ENCODE data around the gene PPIP5K1.

GRCh38 chr15:43531018-43531670, 58.9 kb downstream of the PPIP5K1 start:
- TF ChIP-seq REST (IDR thresholded peaks at IDR 0.05; ENCODE audit: insufficient read depth in 1 of 2, low read depth in 2 of 2, low read length in 2 of 2) = no peak
- no peak for TF ChIP-seq POLR2AphosphoS5 (IDR thresholded peaks at IDR 0.05; ENCODE audit: low read depth, low read length)
- TF ChIP-seq SIN3A (IDR thresholded peaks at IDR 0.05; ENCODE audit: borderline replicate concordance, insufficient read depth, low read length) = no peak
- TF ChIP-seq TAF1 (IDR thresholded peaks at IDR 0.05; ENCODE audit: borderline replicate concordance, insufficient read depth, low read length) = no peak

Measured in PFSK-1 (cell line).